Effector memory CD4-positive, alpha-beta T cell (primary cell): ENCODE results near the gene MBD1.

Experiments
- DNase-seq, 3 donors: peaks; one replicate each; pipeline ENCODE4 v3.0.0-alpha.2; 2020
- H3K27ac ChIP-seq: 2 replicates; pipeline ENCODE4 v1.7.0; 2013; ENCODE audit warnings: mild to moderate bottlenecking, low read length, moderate library complexity; ENCODE audit not compliant: insufficient read depth, poor library complexity, severe bottlenecking
- H3K27me3 ChIP-seq: replicated peaks from 2 replicates; pipeline ENCODE4 v1.7.0; 2013; ENCODE audit warnings: mild to moderate bottlenecking, low read length; ENCODE audit not compliant: insufficient read depth, control insufficient read depth, poor library complexity, severe bottlenecking
- H3K36me3 ChIP-seq: 2 replicates; pipeline ENCODE4 v1.7.0; 2013; ENCODE audit warnings: mild to moderate bottlenecking, low read length, moderate library complexity; ENCODE audit not compliant: control insufficient read depth, insufficient read depth
- H3K4me1 ChIP-seq: 2 replicates; pipeline ENCODE4 v1.7.0; 2013; ENCODE audit warnings: low read length, mild to moderate bottlenecking; ENCODE audit not compliant: control insufficient read depth, insufficient read depth, poor library complexity, severe bottlenecking
- H3K4me3 ChIP-seq: 2 replicates; pipeline ENCODE4 v1.7.0; 2013; ENCODE audit warnings: low read length, low read depth, mild to moderate bottlenecking; ENCODE audit not compliant: insufficient read depth, poor library complexity, severe bottlenecking
- H3K9me3 ChIP-seq: 2 replicates; pipeline ENCODE4 v1.7.0; 2013; ENCODE audit warnings: mild to moderate bottlenecking, low read length, moderate library complexity; ENCODE audit not compliant: control insufficient read depth

Gene MBD1

GRCh38 chr18:50283469-50284209 lies 2.3 kb upstream of the MBD1 start:
- Histone ChIP-seq H3K27ac (no peak overlapping the region), H3K4me1 (peaks cover 33% of the 10 kb centered on the region), H3K9me3 (no peaks in the 10 kb centered on the region), H3K27me3 (no peaks in the 10 kb centered on the region), H3K4me3 (no peak overlapping the region), H3K36me3 (peaks cover 20% of the 10 kb centered on the region)
- no peak for DNase-seq

- Histone ChIP-seq H3K4me1 (peaks cover 32% of the 10 kb centered on the region), H3K4me3 (no peak overlapping the region), H3K36me3 (peaks cover 24% of the 10 kb centered on the region)
These were observed 1.4 kb upstream of the MBD1 start for GRCh38 chr18:50282521-50283335.

GRCh38 chr18:50281972-50282520 lies 723 bp upstream of the MBD1 start:
- peaks cover 26% of the 10 kb centered on the region for H3K36me3 ChIP-seq
- peak overlapping the region; percentile 72 for H3K4me3 ChIP-seq
- no peaks in the 10 kb centered on the region for H3K27me3 ChIP-seq
- no peaks in the 10 kb centered on the region for H3K9me3 ChIP-seq
- peaks cover 30% of the 10 kb centered on the region for H3K4me1 ChIP-seq
- H3K27ac ChIP-seq: peak overlapping the region; percentile 86
- no peak for DNase-seq

More at GRCh38 chr18:50282521-50283335, 1.4 kb upstream of the MBD1 start:
- DNase-seq: no peak
- no peak overlapping the region for H3K27ac ChIP-seq
- H3K9me3 ChIP-seq: no peaks in the 10 kb centered on the region
- no peaks in the 10 kb centered on the region for H3K27me3 ChIP-seq

- Histone ChIP-seq H3K9me3 (no peaks in the 10 kb centered on the region), H3K27ac (peak overlapping the region; percentile 86), H3K4me3 (peak overlapping the region; percentile 72), H3K4me1 (peaks cover 22% of the 10 kb centered on the region), H3K36me3 (peaks cover 38% of the 10 kb centered on the region), H3K27me3 (no peaks in the 10 kb centered on the region)
- no peak for DNase-seq
These were observed 522 bp downstream of the MBD1 start for GRCh38 chr18:50280707-50281294.

GRCh38 chr18:50279752-50280151 lies 1.6 kb downstream of the MBD1 start:
- no peak for DNase-seq
- Histone ChIP-seq H3K36me3 (peaks cover 47% of the 10 kb centered on the region), H3K4me1 (peaks cover 22% of the 10 kb centered on the region), H3K4me3 (no peak overlapping the region), H3K27ac (no peak overlapping the region), H3K27me3 (no peaks in the 10 kb centered on the region), H3K9me3 (no peaks in the 10 kb centered on the region)

- no peak overlapping the region for H3K27ac ChIP-seq
- H3K36me3 ChIP-seq: peaks cover 49% of the 10 kb centered on the region
- H3K4me1 ChIP-seq: peaks cover 22% of the 10 kb centered on the region
- H3K4me3 ChIP-seq: no peak overlapping the region
- DNase-seq: no peak
- H3K27me3 ChIP-seq: no peaks in the 10 kb centered on the region
- H3K9me3 ChIP-seq: no peaks in the 10 kb centered on the region
These were observed 3.4 kb downstream of the MBD1 start for GRCh38 chr18:50277942-50278341.

- H3K9me3 ChIP-seq: no peaks in the 10 kb centered on the region
- peaks cover 62% of the 10 kb centered on the region for H3K36me3 ChIP-seq
- H3K4me3 ChIP-seq: no peak overlapping the region
- H3K4me1 ChIP-seq: peaks cover 17% of the 10 kb centered on the region
- H3K27me3 ChIP-seq: no peaks in the 10 kb centered on the region
- H3K27ac ChIP-seq: no peak overlapping the region
- no peak for DNase-seq
These were observed 4.9 kb downstream of the MBD1 start for GRCh38 chr18:50276452-50276851.

GRCh38 chr18:50275503-50276036 lies 5.8 kb downstream of the MBD1 start:
- H3K27ac ChIP-seq: no peak overlapping the region
- no peak overlapping the region for H3K4me3 ChIP-seq
- DNase-seq: no peak
- H3K9me3 ChIP-seq: no peaks in the 10 kb centered on the region
- H3K36me3 ChIP-seq: peaks cover 65% of the 10 kb centered on the region
- H3K4me1 ChIP-seq: peaks cover 15% of the 10 kb centered on the region
- H3K27me3 ChIP-seq: no peaks in the 10 kb centered on the region

- no peak overlapping the region for H3K4me3 ChIP-seq
- no peak overlapping the region for H3K27ac ChIP-seq
- H3K4me1 ChIP-seq: peaks cover 9% of the 10 kb centered on the region
- no peak for DNase-seq
- H3K27me3 ChIP-seq: no peaks in the 10 kb centered on the region
- no peaks in the 10 kb centered on the region for H3K9me3 ChIP-seq
- peaks cover 65% of the 10 kb centered on the region for H3K36me3 ChIP-seq
These were observed 6.4 kb downstream of the MBD1 start for GRCh38 chr18:50274941-50275340.
